Cardiac muscle cell (in vitro differentiated cells and primary cell): ENCODE measurements around the gene TNRC6B. TPM values are rescaled to one million over a fixed set of nuclear protein-coding genes. Genes with fewer than 3 reads are reported as not detected.
A peak's percentile ranks its signal among the peaks of the same experiment; 100 is the strongest.

Experiments
- DNase-seq, 2 donors: peaks; one replicate each; pipeline versions ENCODE4 v3.0.0 to v3.0.0-alpha.2; 2010 to 2017; ENCODE audit warnings: low read depth in 1 of 2, low spot score in 1 of 2
- H3K27ac ChIP-seq: fragments of 200-600 bp; sonication (generic); 2 replicates; pipeline ENCODE4 v1.5.1; 2016
- H3K27me3 ChIP-seq: fragments of 200-600 bp; sonication (generic); 2 replicates; pipeline ENCODE4 v1.6.0; 2016; ENCODE audit warnings: control low read depth
- H3K36me3 ChIP-seq: fragments of 200-600 bp; sonication (generic); 2 replicates; pipeline ENCODE4 v1.5.1; 2016; ENCODE audit warnings: control low read depth
- H3K4me1 ChIP-seq: fragments of 200-600 bp; sonication (generic); 2 replicates; pipeline ENCODE4 v1.8.1; 2017; ENCODE audit warnings: low read depth, mild to moderate bottlenecking, mixed run types
- H3K4me3 ChIP-seq: fragments of 200-600 bp; sonication (generic); 2 replicates; pipeline ENCODE4 v1.5.1; 2016; ENCODE audit warnings: mild to moderate bottlenecking
- H3K9me3 ChIP-seq: fragments of 200-600 bp; sonication (generic); 2 replicates; pipeline ENCODE4 v1.5.1; 2017; ENCODE audit warnings: low read depth, mild to moderate bottlenecking, control low read depth
- CTCF ChIP-seq: IDR thresholded peaks from 2 replicates; pipeline ENCODE4 v1.5.1; 2012; ENCODE audit warnings: low read depth, mild to moderate bottlenecking, low read length
- polyA plus RNA-seq: library from polyadenylated mRNA; unstranded; fragments of >200 nt; fragmentation: Nextera tagmentation; extraction: Ambion mirVana; gene quantifications from 2 replicates; pipeline ENCODE4 v1.2.1, GENCODE V29; 2016
- total RNA-seq: library from RNA; depleted of rRNA; stranded (reverse); fragments of >200 nt; gene quantifications from 2 replicates; pipeline ENCODE4 v1.2.3, GENCODE V29; 2016

TNRC6B gene
- total and polyA plus RNA-seq, 2 experiments from 2014 or later, result 50.2 to 61.1 TPM

DNA sequence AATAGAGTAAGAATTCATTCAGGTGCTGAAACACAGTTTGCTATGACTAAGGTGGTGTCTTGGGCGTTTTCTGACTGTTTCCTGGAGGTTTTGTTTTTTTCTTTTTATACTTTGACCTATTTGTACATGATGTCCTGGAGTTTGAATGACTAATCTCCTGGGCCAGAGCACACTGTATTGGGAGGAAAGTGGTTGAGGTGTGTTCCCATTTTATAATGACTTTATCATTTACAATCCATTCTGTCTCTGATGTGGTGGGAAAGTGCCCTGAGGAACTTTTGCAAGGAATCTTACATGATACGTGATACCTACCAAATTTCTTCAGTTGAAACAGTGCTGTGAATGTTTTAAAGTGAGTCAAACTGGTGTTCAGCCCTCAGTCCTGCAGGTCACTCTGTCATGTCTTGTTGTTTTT is 80.8 kb downstream of the TNRC6B start:
- DNase-seq, result no peak
- H3K36me3 ChIP-seq, result peaks cover 10% of the 10 kb centered on the region
- H3K4me1 ChIP-seq, result no peaks in the 10 kb centered on the region
- no peak overlapping the region for H3K27ac ChIP-seq
- H3K9me3 ChIP-seq, result no peaks in the 10 kb centered on the region
- H3K27me3 ChIP-seq, result no peaks in the 10 kb centered on the region
- H3K4me3 ChIP-seq, result no peak overlapping the region
- TF ChIP-seq CTCF, result no peak

DNA sequence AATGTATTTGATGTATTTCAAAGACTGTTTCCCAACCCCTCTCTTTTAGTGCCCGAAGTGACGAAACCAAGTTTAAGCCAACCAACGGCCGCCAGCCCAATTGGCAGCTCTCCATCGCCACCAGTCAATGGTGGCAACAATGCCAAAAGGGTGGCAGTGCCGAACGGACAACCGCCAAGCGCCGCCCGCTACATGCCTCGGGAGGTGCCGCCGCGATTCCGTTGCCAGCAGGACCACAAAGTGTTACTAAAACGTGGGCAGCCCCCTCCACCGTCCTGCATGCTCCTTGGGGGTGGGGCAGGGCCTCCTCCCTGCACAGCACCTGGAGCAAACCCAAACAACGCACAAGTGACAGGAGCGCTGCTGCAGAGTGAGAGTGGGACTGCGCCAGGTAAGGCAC is 84.1 kb downstream of the TNRC6B start:
- H3K36me3 ChIP-seq, result peaks cover 25% of the 10 kb centered on the region
- no peak overlapping the region for H3K27ac ChIP-seq
- H3K9me3 ChIP-seq, result no peaks in the 10 kb centered on the region
- no peak for TF ChIP-seq CTCF
- H3K4me1 ChIP-seq, result no peaks in the 10 kb centered on the region
- no peak overlapping the region for H3K4me3 ChIP-seq
- DNase-seq, result no peak
- H3K27me3 ChIP-seq, result no peaks in the 10 kb centered on the region

DNA sequence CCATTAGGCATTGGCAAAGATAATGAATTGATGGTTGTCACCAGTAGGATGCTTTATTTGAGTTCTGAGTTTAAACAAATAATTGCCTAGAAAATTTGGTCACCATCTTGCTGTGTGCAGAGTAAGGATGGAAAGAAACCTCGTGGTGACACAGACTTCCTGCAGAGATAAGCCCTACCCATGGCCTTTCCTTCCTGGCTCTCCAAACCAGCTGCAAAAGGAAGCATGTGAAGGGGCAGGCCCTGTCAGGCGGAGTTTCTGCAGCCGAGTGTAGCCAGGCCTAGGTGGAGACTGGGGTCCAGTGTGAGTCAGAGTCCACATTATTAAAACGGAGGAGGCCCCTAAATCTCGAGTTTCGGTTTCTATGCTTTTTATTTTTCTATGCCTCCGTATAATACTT is 85.5 kb downstream of the TNRC6B start:
- H3K9me3 ChIP-seq, result no peaks in the 10 kb centered on the region
- H3K4me3 ChIP-seq, result no peak overlapping the region
- DNase-seq, result peak in 1 of 2 donors; percentile 79
- no peaks in the 10 kb centered on the region for H3K27me3 ChIP-seq
- no peak for TF ChIP-seq CTCF
- H3K27ac ChIP-seq, result no peak overlapping the region
- H3K4me1 ChIP-seq, result no peaks in the 10 kb centered on the region
- H3K36me3 ChIP-seq, result peaks cover 25% of the 10 kb centered on the region

GRCh38 chr22:40265783-40266182 is 88.1 kb downstream of the TNRC6B start:
- Histone ChIP-seq H3K4me1 (no peaks in the 10 kb centered on the region), H3K27ac (no peak overlapping the region), H3K9me3 (no peaks in the 10 kb centered on the region), H3K36me3 (peaks cover 25% of the 10 kb centered on the region), H3K4me3 (no peak overlapping the region), H3K27me3 (no peaks in the 10 kb centered on the region)
- TF ChIP-seq CTCF, result no peak
- no peak for DNase-seq

GRCh38 chr22:40270031-40270430 is 92.3 kb downstream of the TNRC6B start:
- H3K27me3 ChIP-seq, result no peaks in the 10 kb centered on the region
- H3K9me3 ChIP-seq, result no peaks in the 10 kb centered on the region
- H3K4me3 ChIP-seq, result no peak overlapping the region
- no peak for DNase-seq
- H3K27ac ChIP-seq, result no peak overlapping the region
- no peak for TF ChIP-seq CTCF
- H3K4me1 ChIP-seq, result no peaks in the 10 kb centered on the region
- peaks cover 41% of the 10 kb centered on the region for H3K36me3 ChIP-seq

DNA sequence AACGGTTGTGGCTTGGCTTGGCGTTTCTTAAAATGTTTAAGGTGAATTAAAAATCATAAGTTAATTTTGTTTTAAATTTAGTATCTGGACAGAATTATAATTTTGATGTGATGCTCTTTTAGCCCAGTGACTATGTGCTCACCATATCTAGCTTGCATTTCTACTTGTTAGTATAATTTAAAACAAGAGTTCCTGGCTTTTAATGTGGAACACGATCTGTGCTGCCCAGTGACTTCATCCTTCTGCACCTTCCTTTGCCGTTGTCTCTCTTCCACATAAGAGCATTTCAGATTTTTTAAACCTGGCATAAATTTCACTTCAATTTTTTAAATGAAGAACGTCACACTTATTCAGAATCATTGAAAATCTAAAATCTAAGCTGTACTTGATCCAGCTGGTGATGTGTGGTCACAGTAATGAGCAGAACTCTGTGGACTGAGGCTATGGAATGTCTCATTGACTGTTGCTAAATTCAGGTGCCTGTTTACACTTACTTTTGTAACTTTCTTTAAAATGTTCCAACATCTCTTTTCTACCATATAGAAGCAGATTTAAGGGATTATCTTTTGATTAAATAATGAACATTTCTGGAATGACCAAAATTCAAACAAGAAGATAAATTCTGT is 93.1 kb downstream of the TNRC6B start:
- Histone ChIP-seq H3K27me3 (no peaks in the 10 kb centered on the region), H3K4me3 (no peak overlapping the region), H3K9me3 (no peaks in the 10 kb centered on the region), H3K4me1 (no peaks in the 10 kb centered on the region), H3K27ac (no peak overlapping the region), H3K36me3 (peaks cover 41% of the 10 kb centered on the region)
- no peak for TF ChIP-seq CTCF
- no peak for DNase-seq
